K562 (cell line): ENCODE data around the gene ALOX12. TPM values are rescaled to one million over a fixed set of nuclear protein-coding genes. Genes with fewer than 3 reads are reported as not detected.

ENCODE experiments used
- ARHGAP35 ChIP-seq: fragments of 450-650 bp; IDR thresholded peaks from 2 replicates; pipeline ENCODE4 v1.6.1; 2018; ENCODE audit not compliant: partially characterized antibody
- BHLHE40 ChIP-seq: IDR thresholded peaks from 2 replicates; pipeline ENCODE4 v1.6.1; 2011; ENCODE audit warnings: low read length, improper control_type of control experiment
- FOXJ2 ChIP-seq: fragments of 200-800 bp; sonication (Bioruptor generic); IDR thresholded peaks from 2 replicates; pipeline ENCODE4 v1.6.1; 2016; ENCODE audit warnings: missing genetic modification characterization, missing compliant biosample characterization
- GABPB2 ChIP-seq: fragments of 250-450 bp; sonication (Bioruptor Pico); conservative IDR thresholded peaks from 2 replicates; pipeline ENCODE4 v1.5.1; 2021; ENCODE audit warnings: mild to moderate bottlenecking
- HEY1 ChIP-seq: fragments of 250-450 bp; sonication (Bioruptor Pico); IDR thresholded peaks from 2 replicates; pipeline ENCODE4 v1.5.0; 2020; ENCODE audit warnings: mild to moderate bottlenecking, moderate library complexity, borderline replicate concordance
- KAT8 ChIP-seq: fragments of 450-650 bp; IDR thresholded peaks from 2 replicates; pipeline ENCODE4 v1.6.1; 2016; ENCODE audit warnings: low read depth, mild to moderate bottlenecking
- LARP7 ChIP-seq: fragments of 450-650 bp; IDR thresholded peaks from 2 replicates; pipeline ENCODE4 v1.6.1; 2016
- MCM5 ChIP-seq: fragments of 450-650 bp; IDR thresholded peaks from 2 replicates; pipeline ENCODE4 v1.6.1; 2016; ENCODE audit warnings: low read depth
- MECOM ChIP-seq: fragments of 250-450 bp; sonication (Bioruptor Pico); IDR thresholded peaks from 2 replicates; pipeline ENCODE4 v1.8.0; 2022; ENCODE audit warnings: inconsistent platforms
- MEIS2 ChIP-seq: fragments of 450-650 bp; IDR thresholded peaks from 2 replicates; pipeline ENCODE4 v1.6.1; 2014; ENCODE audit warnings: mild to moderate bottlenecking; ENCODE audit not compliant: partially characterized antibody
- NR4A1 ChIP-seq, 2 experiments: fragments of 250-450 bp in 1 of 2; fragments of 450-650 bp in 1 of 2; sonication (Bioruptor Pico) in 1 of 2; IDR thresholded peaks; 2 replicates each; pipeline versions ENCODE4 v1.4.0 to v1.6.1; 2016 to 2020; ENCODE audit warnings: mild to moderate bottlenecking in 2 of 2, missing compliant biosample characterization in 1 of 2, missing genetic modification characterization in 1 of 2, moderate library complexity in 1 of 2
- PHB ChIP-seq: fragments of 250-450 bp; sonication (Bioruptor Pico); IDR thresholded peaks from 2 replicates; pipeline ENCODE4 v1.5.0; 2021
- PHF20 ChIP-seq: fragments of 450-650 bp; IDR thresholded peaks from 2 replicates; pipeline ENCODE4 v1.6.1; 2018; ENCODE audit not compliant: partially characterized antibody
- POLR2AphosphoS2 ChIP-seq: IDR thresholded peaks from 2 replicates; pipeline ENCODE4 v1.6.1; 2012; ENCODE audit warnings: low read length, improper control_type of control experiment
- RBFOX2 ChIP-seq: fragments of 200-400 bp; formaldehyde crosslinking; IDR thresholded peaks from 2 replicates; pipeline ENCODE4 v1.6.1; 2017; ENCODE audit warnings: low read depth, mild to moderate bottlenecking, low read length, moderate library complexity
- RCOR1 ChIP-seq, 2 experiments: IDR thresholded peaks; 2 replicates each; pipeline ENCODE4 v1.6.1; 2012; ENCODE audit warnings: low read depth in 2 of 2, low read length in 2 of 2, borderline replicate concordance in 1 of 2, improper control_type of control experiment in 1 of 2
- SIN3A ChIP-seq, 2 experiments: fragments of 150-350 bp in 1 of 2; IDR thresholded peaks; 2 replicates each; pipeline ENCODE4 v1.6.1; 2011 to 2016; ENCODE audit warnings: borderline replicate concordance in 2 of 2, low read depth in 2 of 2, low read length in 2 of 2, mild to moderate bottlenecking in 2 of 2, moderate library complexity in 2 of 2; ENCODE audit not compliant: control insufficient read depth in 1 of 2
- SIN3B ChIP-seq: fragments of 450-650 bp; IDR thresholded peaks from 2 replicates; pipeline ENCODE4 v1.6.1; 2017; ENCODE audit warnings: low read depth, mild to moderate bottlenecking, moderate library complexity
- SLC30A9 ChIP-seq: fragments of 250-450 bp; sonication (Bioruptor Pico); IDR thresholded peaks from 2 replicates; pipeline ENCODE4 v1.8.0; 2022; ENCODE audit warnings: mild to moderate bottlenecking, moderate library complexity
- SRSF1 ChIP-seq: fragments of 200-400 bp; formaldehyde crosslinking; IDR thresholded peaks from 2 replicates; pipeline ENCODE4 v1.6.1; 2017; ENCODE audit warnings: mild to moderate bottlenecking, low read depth, low read length, moderate library complexity
- TAF7 ChIP-seq: fragments of 450-650 bp; IDR thresholded peaks from 2 replicates; pipeline ENCODE4 v1.6.1; 2016; ENCODE audit warnings: missing genetic modification characterization, missing compliant biosample characterization
- TAF9B ChIP-seq: fragments of 450-650 bp; IDR thresholded peaks from 2 replicates; pipeline ENCODE4 v1.6.1; 2018; ENCODE audit warnings: mild to moderate bottlenecking; ENCODE audit not compliant: partially characterized antibody
- TRIM28 ChIP-seq: fragments of 450-650 bp; IDR thresholded peaks from 2 replicates; pipeline ENCODE4 v1.6.1; 2017
- ZC3H11A ChIP-seq: IDR thresholded peaks from 2 replicates; pipeline ENCODE4 v1.6.1; 2012; ENCODE audit warnings: low read depth, low read length, improper control_type of control experiment
- ZNF431 ChIP-seq: sonication (generic); formaldehyde crosslinking; IDR thresholded peaks from 2 replicates; pipeline ENCODE4 v1.8.0; 2022; ENCODE audit warnings: mild to moderate bottlenecking, missing genetic modification reagents
- ZNF436 ChIP-seq: fragments of 250-450, 450-650 bp; sonication (Bioruptor Pico); formaldehyde crosslinking; IDR thresholded peaks from 2 replicates; pipeline ENCODE4 v1.7.0; 2020; ENCODE audit warnings: mild to moderate bottlenecking
- ZNF76 ChIP-seq: fragments of 250-450 bp; sonication (Bioruptor Pico); IDR thresholded peaks from 2 replicates; pipeline ENCODE4 v1.4.0; 2020; ENCODE audit warnings: mild to moderate bottlenecking, moderate library complexity, borderline replicate concordance
- polyA plus RNA-seq, 8 experiments: library from polyadenylated mRNA; depleted of rRNA in 4 of 8; stranded (reverse) in 5 of 8; unstranded in 3 of 8; fragments of >200 nt; fragmentation: Nextera tagmentation in 2 of 8; fragmentation: Illumina TruSeq in 1 of 8; extraction: Ambion mirVana in 2 of 8; extraction: Trizol in 1 of 8; gene quantifications; 2 replicates each; pipeline versions ENCODE4 v1.2.1 to v1.2.3, GENCODE V29; 2011 to 2014; ENCODE audit warnings: inconsistent platforms in 1 of 8, missing spikeins in 1 of 8
- total RNA-seq, 7 experiments: library from RNA; depleted of rRNA in 6 of 7; stranded (reverse); fragments of >200 nt in 6 of 7; fragmentation: Illumina TruSeq in 2 of 7; extraction: Trizol in 2 of 7; gene quantifications; 2 replicates each; pipeline versions ENCODE4 v1.2.1 to v1.2.3, GENCODE V29; 2011 to 2021; ENCODE audit warnings: low replicate concordance in 1 of 7
- TF ChIP-seq, protein P1 (sequence below): fragments of 450-650 bp; conservative IDR thresholded peaks from 2 replicates; pipeline ENCODE4 v1.6.1; 2016; ENCODE audit warnings: missing genetic modification characterization, low read depth, mild to moderate bottlenecking, control low read depth, missing compliant biosample characterization
- TF ChIP-seq, protein P2 (sequence below): sonication (generic); formaldehyde crosslinking; IDR thresholded peaks from 2 replicates; pipeline ENCODE4 v1.8.1; 2022; ENCODE audit warnings: missing genetic modification reagents
- TF ChIP-seq, protein P3 (sequence below): fragments of 450-650 bp; formaldehyde crosslinking; IDR thresholded peaks from 2 replicates; pipeline ENCODE4 v1.4.0; 2020; ENCODE audit warnings: mild to moderate bottlenecking

ALOX12 gene
- total and polyA plus RNA-seq, 9 of the 15 experiments (the other 6 are each of a cell fraction or from before 2014, with no cell fraction given): 0.09 to 1.1 (median 0.47) TPM; not detected in 1

DNA sequence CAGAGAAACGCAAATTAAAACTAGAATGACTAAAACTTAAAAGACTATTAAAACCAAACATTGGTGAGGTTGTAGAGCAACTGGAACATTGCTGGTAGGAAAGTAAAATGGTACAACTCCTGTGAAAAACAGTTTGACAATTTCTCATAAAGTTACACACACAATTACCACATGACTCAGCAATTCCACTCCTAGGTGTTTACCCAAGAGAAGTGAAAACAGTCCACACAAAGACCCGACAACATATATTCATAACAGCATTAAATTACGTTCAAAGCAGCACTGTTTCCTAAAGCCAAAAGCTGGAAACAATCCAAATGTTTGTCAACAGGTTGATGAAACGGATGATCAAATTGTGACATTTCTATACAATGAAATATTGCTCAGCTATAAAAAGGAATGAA, 26.5 kb upstream of the ALOX12 start (continued):
- TF ChIP-seq TAF7 (tag) (no peak), SLC30A9 (CRISPR knock-in tag) (no peak), SIN3A (IDR thresholded peaks at IDR 0.05; ENCODE audit: borderline replicate concordance in 2 of 2, control insufficient read depth in 1 of 2, low read depth in 2 of 2, low read length in 2 of 2) (no peak), RBFOX2 (no peak), ARHGAP35 (no peak), ZNF431 (CRISPR knock-in tag) (no peak), KAT8 (no peak), ZNF76 (CRISPR knock-in tag) (no peak), SRSF1 (no peak), TRIM28 (no peak), BHLHE40 (no peak), LARP7 (no peak), RCOR1 (IDR thresholded peaks at IDR 0.05; ENCODE audit: borderline replicate concordance in 1 of 2, low read depth in 2 of 2, low read length in 2 of 2) (no peak), ZC3H11A (no peak), NR4A1 (CRISPR knock-in tag; IDR thresholded peaks at IDR 0.05) (no peak), NR4A1 (tag; IDR thresholded peaks at IDR 0.05) (no peak), MEIS2 (peak; percentile 42), PHF20 (no peak), MECOM (CRISPR knock-in tag) (no peak), POLR2AphosphoS2 (no peak), FOXJ2 (tag) (peak; percentile 76), PHB (CRISPR knock-in tag) (no peak), GABPB2 (CRISPR knock-in tag) (no peak), HEY1 (CRISPR knock-in tag) (no peak), TAF9B (peak; percentile 43), MCM5 (no peak), SIN3B (no peak), ZNF436 (CRISPR knock-in tag) (no peak)
- TF ChIP-seq, protein P1, sequence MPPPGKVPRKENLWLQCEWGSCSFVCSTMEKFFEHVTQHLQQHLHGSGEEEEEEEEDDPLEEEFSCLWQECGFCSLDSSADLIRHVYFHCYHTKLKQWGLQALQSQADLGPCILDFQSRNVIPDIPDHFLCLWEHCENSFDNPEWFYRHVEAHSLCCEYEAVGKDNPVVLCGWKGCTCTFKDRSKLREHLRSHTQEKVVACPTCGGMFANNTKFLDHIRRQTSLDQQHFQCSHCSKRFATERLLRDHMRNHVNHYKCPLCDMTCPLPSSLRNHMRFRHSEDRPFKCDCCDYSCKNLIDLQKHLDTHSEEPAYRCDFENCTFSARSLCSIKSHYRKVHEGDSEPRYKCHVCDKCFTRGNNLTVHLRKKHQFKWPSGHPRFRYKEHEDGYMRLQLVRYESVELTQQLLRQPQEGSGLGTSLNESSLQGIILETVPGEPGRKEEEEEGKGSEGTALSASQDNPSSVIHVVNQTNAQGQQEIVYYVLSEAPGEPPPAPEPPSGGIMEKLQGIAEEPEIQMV (tag): no peak
- TF ChIP-seq, protein P2, sequence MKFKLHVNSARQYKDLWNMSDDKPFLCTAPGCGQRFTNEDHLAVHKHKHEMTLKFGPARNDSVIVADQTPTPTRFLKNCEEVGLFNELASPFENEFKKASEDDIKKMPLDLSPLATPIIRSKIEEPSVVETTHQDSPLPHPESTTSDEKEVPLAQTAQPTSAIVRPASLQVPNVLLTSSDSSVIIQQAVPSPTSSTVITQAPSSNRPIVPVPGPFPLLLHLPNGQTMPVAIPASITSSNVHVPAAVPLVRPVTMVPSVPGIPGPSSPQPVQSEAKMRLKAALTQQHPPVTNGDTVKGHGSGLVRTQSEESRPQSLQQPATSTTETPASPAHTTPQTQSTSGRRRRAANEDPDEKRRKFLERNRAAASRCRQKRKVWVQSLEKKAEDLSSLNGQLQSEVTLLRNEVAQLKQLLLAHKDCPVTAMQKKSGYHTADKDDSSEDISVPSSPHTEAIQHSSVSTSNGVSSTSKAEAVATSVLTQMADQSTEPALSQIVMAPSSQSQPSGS: no peak
- TF ChIP-seq, protein P3, sequence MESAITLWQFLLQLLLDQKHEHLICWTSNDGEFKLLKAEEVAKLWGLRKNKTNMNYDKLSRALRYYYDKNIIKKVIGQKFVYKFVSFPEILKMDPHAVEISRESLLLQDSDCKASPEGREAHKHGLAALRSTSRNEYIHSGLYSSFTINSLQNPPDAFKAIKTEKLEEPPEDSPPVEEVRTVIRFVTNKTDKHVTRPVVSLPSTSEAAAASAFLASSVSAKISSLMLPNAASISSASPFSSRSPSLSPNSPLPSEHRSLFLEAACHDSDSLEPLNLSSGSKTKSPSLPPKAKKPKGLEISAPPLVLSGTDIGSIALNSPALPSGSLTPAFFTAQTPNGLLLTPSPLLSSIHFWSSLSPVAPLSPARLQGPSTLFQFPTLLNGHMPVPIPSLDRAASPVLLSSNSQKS (CRISPR knock-in tag): no peak
